HG03039 (cell line): ENCODE measurements around the gene TUB.

Source experiments
- ATAC-seq: cut with Tn5 transposase; IDR thresholded peaks from one replicate; pipeline ENCODE4 v1.9.1; 2021; ENCODE audit warnings: mild to moderate bottlenecking, moderate library complexity; ENCODE audit not compliant: unreplicated experiment

TUB gene

GRCh38 chr11:8043756-8044155, 37.3 kb upstream of the TUB start:
- no peak for ATAC-seq

GRCh38 chr11:8045839-8046238, 35.2 kb upstream of the TUB start:
- no peak for ATAC-seq

GRCh38 chr11:8047382-8047781, 33.6 kb upstream of the TUB start:
- ATAC-seq, result no peak

GRCh38 chr11:8049084-8049483, 31.9 kb upstream of the TUB start:
- ATAC-seq, result no peak

GRCh38 chr11:8055091-8055835, 25.7 kb upstream of the TUB start:
- ATAC-seq, result no peak

GRCh38 chr11:8055836-8056526, 25.0 kb upstream of the TUB start:
- no peak for ATAC-seq

- no peak for ATAC-seq
These were observed 24.1 kb upstream of the TUB start for GRCh38 chr11:8056810-8057463.

- ATAC-seq, result no peak
These were observed 22.8 kb upstream of the TUB start for GRCh38 chr11:8058216-8058615.

- ATAC-seq, result no peak
These were observed 22.0 kb upstream of the TUB start for GRCh38 chr11:8059030-8059429.

GRCh38 chr11:8059571-8060011, 21.4 kb upstream of the TUB start:
- no peak for ATAC-seq

GRCh38 chr11:8060146-8060719, 20.8 kb upstream of the TUB start:
- ATAC-seq, result no peak

GRCh38 chr11:8060801-8061554, 20.0 kb upstream of the TUB start:
- no peak for ATAC-seq

- ATAC-seq, result no peak
These were observed 19.2 kb upstream of the TUB start for GRCh38 chr11:8061555-8062428.

- ATAC-seq, result no peak
These were observed 18.2 kb upstream of the TUB start for GRCh38 chr11:8062781-8063257.

- no peak for ATAC-seq
These were observed 17.7 kb upstream of the TUB start for GRCh38 chr11:8063324-8063723.

GRCh38 chr11:8065031-8065430, 16.0 kb upstream of the TUB start:
- ATAC-seq, result no peak

- no peak for ATAC-seq
These were observed 14.7 kb upstream of the TUB start for GRCh38 chr11:8066036-8066910.

- no peak for ATAC-seq
These were observed 14.0 kb upstream of the TUB start for GRCh38 chr11:8066911-8067455.

- ATAC-seq, result no peak
These were observed 13.5 kb upstream of the TUB start for GRCh38 chr11:8067567-8067928.
